ENCODE results near the gene GABRB2.

GABRB2 gene

GRCh38 chr5:161358446-161358845 is 188.1 kb downstream of the GABRB2 start:
- Mint-ChIP-seq H3K4me1 (ENCODE audit: low read depth in 2 of 2) (no peaks in the 10 kb centered on the region), H3K9me3 (no peaks in the 10 kb centered on the region), H3K27me3 (no peaks in the 10 kb centered on the region), H3K27ac (no peak overlapping the region), H3K4me3 (no peak overlapping the region), H3K36me3 (ENCODE audit: insufficient read depth) (no peaks in the 10 kb centered on the region)
- no peak for ATAC-seq (replicated peaks)
- no peak for DNase-seq

GRCh38 chr5:161344234-161344633 is 202.3 kb downstream of the GABRB2 start:
- Mint-ChIP-seq H3K4me1 (ENCODE audit: low read depth in 2 of 2) (no peaks in the 10 kb centered on the region), H3K27me3 (no peaks in the 10 kb centered on the region)

GRCh38 chr5:161342886-161343285 is 203.6 kb downstream of the GABRB2 start:
- Mint-ChIP-seq H3K4me3 (no peak overlapping the region), H3K27me3 (no peaks in the 10 kb centered on the region), H3K27ac (no peak overlapping the region), H3K36me3 (ENCODE audit: insufficient read depth) (no peaks in the 10 kb centered on the region), H3K4me1 (ENCODE audit: low read depth in 2 of 2) (no peaks in the 10 kb centered on the region), H3K9me3 (peaks cover 0 to 4% of the 10 kb centered on the region in 2 donors)
- ATAC-seq (replicated peaks), result no peak
- DNase-seq, result no peak

More at GRCh38 chr5:161344234-161344633, 202.3 kb downstream of the GABRB2 start:
- no peak for DNase-seq
- H3K9me3 Mint-ChIP-seq, result peaks cover 0 to 4% of the 10 kb centered on the region in 2 donors
- ATAC-seq (replicated peaks), result no peak
- no peak overlapping the region for H3K27ac Mint-ChIP-seq
- H3K36me3 Mint-ChIP-seq (ENCODE audit: insufficient read depth), result no peaks in the 10 kb centered on the region
- no peak overlapping the region for H3K4me3 Mint-ChIP-seq

- DNase-seq (no peak), ATAC-seq (replicated peaks) (no peak)
- no peak overlapping the region for H3K4me3 Mint-ChIP-seq
- H3K27me3 Mint-ChIP-seq, result no peaks in the 10 kb centered on the region
- H3K36me3 Mint-ChIP-seq (ENCODE audit: insufficient read depth), result no peaks in the 10 kb centered on the region
- H3K27ac Mint-ChIP-seq, result no peak overlapping the region
- no peaks in the 10 kb centered on the region for H3K4me1 Mint-ChIP-seq (ENCODE audit: low read depth in 2 of 2)
- H3K9me3 Mint-ChIP-seq, result no peaks in the 10 kb centered on the region
Measured at GRCh38 chr5:161340012-161340411, 206.5 kb downstream of the GABRB2 start.

- ATAC-seq (replicated peaks), result no peak
- peaks cover 4 to 7% of the 10 kb centered on the region in 2 donors for H3K9me3 Mint-ChIP-seq
- H3K27ac Mint-ChIP-seq, result no peak overlapping the region
- H3K36me3 Mint-ChIP-seq (ENCODE audit: insufficient read depth), result no peaks in the 10 kb centered on the region
- no peaks in the 10 kb centered on the region for H3K4me1 Mint-ChIP-seq (ENCODE audit: low read depth in 2 of 2)
- H3K4me3 Mint-ChIP-seq, result no peak overlapping the region
- no peak for DNase-seq
- no peaks in the 10 kb centered on the region for H3K27me3 Mint-ChIP-seq
Measured at GRCh38 chr5:161333194-161333880, 213.2 kb downstream of the GABRB2 start.

GRCh38 chr5:161332343-161332742 is 214.2 kb downstream of the GABRB2 start:
- ATAC-seq (replicated peaks) (no peak), DNase-seq (no peak)
- no peak overlapping the region for H3K27ac Mint-ChIP-seq
- no peaks in the 10 kb centered on the region for H3K36me3 Mint-ChIP-seq (ENCODE audit: insufficient read depth)
- peaks cover 4 to 7% of the 10 kb centered on the region in 2 donors for H3K9me3 Mint-ChIP-seq
- no peaks in the 10 kb centered on the region for H3K4me1 Mint-ChIP-seq (ENCODE audit: low read depth in 2 of 2)
- no peak overlapping the region for H3K4me3 Mint-ChIP-seq
- H3K27me3 Mint-ChIP-seq, result no peaks in the 10 kb centered on the region

GRCh38 chr5:161314033-161314432 is 232.5 kb downstream of the GABRB2 start:
- no peaks in the 10 kb centered on the region for H3K27me3 Mint-ChIP-seq

GRCh38 chr5:161312882-161313281 is 233.6 kb downstream of the GABRB2 start:
- ATAC-seq (replicated peaks) (no peak), DNase-seq (no peak)
- Mint-ChIP-seq H3K4me3 (no peak overlapping the region), H3K36me3 (ENCODE audit: insufficient read depth) (no peaks in the 10 kb centered on the region), H3K27ac (no peak overlapping the region), H3K27me3 (no peaks in the 10 kb centered on the region), H3K4me1 (ENCODE audit: low read depth in 2 of 2) (no peaks in the 10 kb centered on the region), H3K9me3 (peaks cover 0 to 5% of the 10 kb centered on the region in 2 donors)

More at GRCh38 chr5:161314033-161314432, 232.5 kb downstream of the GABRB2 start:
- DNase-seq, result no peak
- ATAC-seq (replicated peaks), result no peak
- H3K9me3 Mint-ChIP-seq, result peaks cover 0 to 5% of the 10 kb centered on the region in 2 donors
- no peaks in the 10 kb centered on the region for H3K36me3 Mint-ChIP-seq (ENCODE audit: insufficient read depth)
- no peak overlapping the region for H3K27ac Mint-ChIP-seq
- H3K4me3 Mint-ChIP-seq, result no peak overlapping the region
- H3K4me1 Mint-ChIP-seq (ENCODE audit: low read depth in 2 of 2), result no peaks in the 10 kb centered on the region

- Mint-ChIP-seq H3K4me1 (ENCODE audit: low read depth in 2 of 2) (no peaks in the 10 kb centered on the region), H3K9me3 (peaks cover 0 to 5% of the 10 kb centered on the region in 2 donors), H3K36me3 (ENCODE audit: insufficient read depth) (no peaks in the 10 kb centered on the region), H3K27ac (no peak overlapping the region), H3K4me3 (no peak overlapping the region), H3K27me3 (no peaks in the 10 kb centered on the region)
- DNase-seq, result no peak
- ATAC-seq (replicated peaks), result no peak
Measured at GRCh38 chr5:161311965-161312364, 234.6 kb downstream of the GABRB2 start.

GRCh38 chr5:161311146-161311708 is 235.3 kb downstream of the GABRB2 start:
- Mint-ChIP-seq H3K27ac (no peak overlapping the region), H3K27me3 (no peaks in the 10 kb centered on the region), H3K4me1 (ENCODE audit: low read depth in 2 of 2) (no peaks in the 10 kb centered on the region), H3K9me3 (peaks cover 0 to 2% of the 10 kb centered on the region in 2 donors), H3K36me3 (ENCODE audit: insufficient read depth) (no peaks in the 10 kb centered on the region), H3K4me3 (no peak overlapping the region)
- ATAC-seq (replicated peaks), result no peak
- no peak for DNase-seq

GRCh38 chr5:161306351-161306995 is 240.1 kb downstream of the GABRB2 start:
- Mint-ChIP-seq H3K4me3 (no peak overlapping the region), H3K27me3 (no peaks in the 10 kb centered on the region), H3K27ac (no peak overlapping the region), H3K9me3 (peaks cover 0 to 2% of the 10 kb centered on the region in 2 donors), H3K4me1 (ENCODE audit: low read depth in 2 of 2) (no peaks in the 10 kb centered on the region), H3K36me3 (ENCODE audit: insufficient read depth) (no peaks in the 10 kb centered on the region)
- no peak for ATAC-seq (replicated peaks)
- no peak for DNase-seq

- DNase-seq, result no peak
- ATAC-seq (replicated peaks), result no peak
- H3K27ac Mint-ChIP-seq, result no peak overlapping the region
- H3K36me3 Mint-ChIP-seq (ENCODE audit: insufficient read depth), result no peaks in the 10 kb centered on the region
- H3K27me3 Mint-ChIP-seq, result no peaks in the 10 kb centered on the region
- H3K4me3 Mint-ChIP-seq, result no peak overlapping the region
- no peaks in the 10 kb centered on the region for H3K4me1 Mint-ChIP-seq (ENCODE audit: low read depth in 2 of 2)
- no peaks in the 10 kb centered on the region for H3K9me3 Mint-ChIP-seq
Measured at GRCh38 chr5:161305601-161306000, 240.9 kb downstream of the GABRB2 start.

GRCh38 chr5:161302559-161302958 is 244.0 kb downstream of the GABRB2 start:
- Mint-ChIP-seq H3K9me3 (peaks cover 0 to 7% of the 10 kb centered on the region in 2 donors), H3K36me3 (ENCODE audit: insufficient read depth) (no peaks in the 10 kb centered on the region), H3K4me3 (no peak overlapping the region), H3K27me3 (no peaks in the 10 kb centered on the region), H3K27ac (no peak overlapping the region), H3K4me1 (ENCODE audit: low read depth in 2 of 2) (no peaks in the 10 kb centered on the region)
- no peak for ATAC-seq (replicated peaks)
- DNase-seq, result no peak

- H3K4me3 Mint-ChIP-seq, result no peak overlapping the region
- no peaks in the 10 kb centered on the region for H3K36me3 Mint-ChIP-seq (ENCODE audit: insufficient read depth)
- H3K27ac Mint-ChIP-seq, result no peak overlapping the region
- no peaks in the 10 kb centered on the region for H3K4me1 Mint-ChIP-seq (ENCODE audit: low read depth in 2 of 2)
- peaks cover 0 to 7% of the 10 kb centered on the region in 2 donors for H3K9me3 Mint-ChIP-seq
- DNase-seq, result no peak
- H3K27me3 Mint-ChIP-seq, result no peaks in the 10 kb centered on the region
- ATAC-seq (replicated peaks), result no peak
Measured at GRCh38 chr5:161301586-161301985, 244.9 kb downstream of the GABRB2 start.
